ENCODE measurements around the gene SIL1.
"Not testable (repeated sequence)": the region's sequence is repeated elsewhere in the genome, so short reads cannot be mapped to it uniquely, and the experiment has no call there.

SIL1 gene

GRCh38 chr5:139104577-139105276, 93.4 kb downstream of the SIL1 start:
- DNase-seq = no peak

DNA sequence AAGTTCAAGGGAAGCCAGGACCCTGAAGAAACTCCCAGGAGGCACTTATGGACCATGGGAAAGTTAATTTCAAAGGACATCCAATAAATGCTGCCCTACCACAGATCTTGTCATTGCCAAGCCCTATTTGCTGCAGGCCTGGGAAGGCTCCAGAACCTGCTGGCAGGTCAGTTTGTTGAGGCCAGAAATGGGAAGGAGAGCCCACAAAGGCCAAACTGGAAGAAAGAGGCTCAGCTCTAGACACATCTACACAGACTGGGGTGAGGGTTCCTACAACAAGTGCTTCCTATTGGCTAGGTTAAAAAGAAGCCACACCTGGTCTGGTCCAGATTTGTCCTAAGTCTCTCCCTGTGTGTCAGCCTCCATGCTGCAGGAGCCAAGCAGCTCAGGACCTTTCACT, 94.4 kb downstream of the SIL1 start:
- DNase-seq = no peak

DNA sequence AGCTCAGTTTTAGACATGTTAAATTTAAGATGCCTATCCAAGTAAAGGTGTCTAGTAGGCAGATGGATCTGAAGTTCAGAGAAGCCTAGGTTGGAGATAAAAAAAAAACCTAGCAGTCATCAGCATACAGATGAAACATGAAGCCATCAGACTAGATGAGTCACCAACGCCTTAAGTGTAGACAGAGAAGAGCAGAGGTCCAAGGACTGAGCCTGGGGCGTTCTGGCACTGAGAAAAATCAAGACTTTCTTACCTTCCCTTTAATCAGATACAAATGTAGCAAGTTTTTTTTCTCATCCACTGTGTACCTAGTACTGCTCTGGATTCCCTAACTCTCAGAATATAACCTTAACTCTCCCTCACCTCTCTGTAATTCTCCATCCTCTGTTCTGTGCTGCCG, 97.3 kb downstream of the SIL1 start:
- no peak for DNase-seq

- DNase-seq = no peak
Measured at GRCh38 chr5:139094154-139095131, 103.7 kb downstream of the SIL1 start.

- DNase-seq = no peak
Measured at GRCh38 chr5:139092741-139093343, 105.3 kb downstream of the SIL1 start.

DNA sequence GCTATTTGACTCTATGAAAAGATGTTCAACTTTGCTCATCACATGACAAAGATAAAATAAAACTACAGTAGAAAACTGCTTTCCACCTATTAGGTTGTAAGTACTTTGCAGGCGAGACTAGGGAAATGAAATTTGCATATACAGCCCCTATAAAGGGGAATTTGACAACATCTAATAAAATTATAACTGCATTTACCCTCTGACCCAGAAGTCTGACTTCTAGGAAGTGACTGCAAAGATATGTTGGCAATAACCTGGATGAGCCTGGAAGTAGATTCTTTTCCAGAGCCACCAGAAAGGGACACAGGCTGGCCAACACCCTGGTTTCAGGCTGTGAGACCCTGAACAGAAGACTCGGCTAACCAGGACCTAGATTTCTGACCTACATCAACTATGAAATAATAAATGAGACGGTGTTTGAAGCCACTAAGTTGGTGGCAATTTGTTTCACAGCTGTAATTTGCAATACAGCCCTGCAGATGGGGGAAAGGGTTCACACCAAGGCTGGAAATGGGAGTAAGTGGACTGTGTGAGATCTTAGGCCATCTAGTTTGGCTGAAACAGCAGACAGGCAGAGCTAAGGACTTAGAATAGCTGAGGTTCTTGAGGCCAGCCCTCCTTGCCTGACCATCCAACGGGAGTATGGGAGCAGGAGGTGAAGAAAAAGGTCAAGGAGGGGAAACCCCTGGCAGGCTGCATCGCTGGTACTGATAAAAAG, 106.6 kb downstream of the SIL1 start:
- DNase-seq = no peak

DNA sequence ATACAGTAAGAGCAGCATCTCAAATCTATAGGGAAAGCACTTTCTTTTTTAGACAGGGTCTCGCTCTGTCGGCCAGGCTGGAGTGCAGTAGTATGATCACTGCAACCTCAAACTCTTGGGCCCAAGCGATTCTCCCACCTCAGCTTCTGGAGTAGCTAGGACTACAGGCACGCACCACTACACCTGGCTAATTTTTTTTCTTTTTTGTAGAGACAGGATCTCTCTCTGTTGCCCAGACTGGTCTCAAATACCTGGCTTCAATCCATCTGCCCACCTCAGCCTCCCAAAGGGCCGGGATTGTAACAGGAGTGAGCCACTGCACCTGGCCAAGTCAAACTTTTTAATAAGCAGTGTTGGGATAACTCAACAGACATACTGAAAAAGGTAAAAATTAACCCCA, 107.6 kb downstream of the SIL1 start:
- no peak for DNase-seq

GRCh38 chr5:139088024-139088423, 110.1 kb downstream of the SIL1 start:
- no peak for DNase-seq

- DNase-seq = no peak
Measured at GRCh38 chr5:139082813-139083498, 115.2 kb downstream of the SIL1 start.

GRCh38 chr5:139079991-139080610, 118.1 kb downstream of the SIL1 start:
- DNase-seq = no peak

- no peak for DNase-seq
Measured at GRCh38 chr5:139079225-139079990, 118.8 kb downstream of the SIL1 start.

DNA sequence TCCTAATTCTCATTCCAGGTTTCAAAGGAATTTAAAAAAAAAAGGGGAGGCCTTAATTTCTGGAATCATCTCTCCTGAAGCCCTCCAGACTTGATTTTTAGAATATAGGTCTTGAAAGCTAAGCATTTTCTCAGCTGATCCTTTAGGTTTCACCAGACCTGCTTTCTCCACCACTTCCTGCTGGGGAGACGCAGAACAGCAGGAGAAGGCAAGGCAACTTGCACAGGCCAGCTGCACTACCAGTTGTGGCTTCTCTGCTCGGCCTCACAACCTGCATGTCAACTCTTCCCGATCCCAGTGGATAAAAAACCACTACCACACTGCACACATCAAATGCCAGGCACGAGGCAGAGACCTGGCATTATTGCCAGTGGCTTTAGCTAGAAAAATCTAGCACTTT, 119.8 kb downstream of the SIL1 start:
- no peak for DNase-seq

DNA sequence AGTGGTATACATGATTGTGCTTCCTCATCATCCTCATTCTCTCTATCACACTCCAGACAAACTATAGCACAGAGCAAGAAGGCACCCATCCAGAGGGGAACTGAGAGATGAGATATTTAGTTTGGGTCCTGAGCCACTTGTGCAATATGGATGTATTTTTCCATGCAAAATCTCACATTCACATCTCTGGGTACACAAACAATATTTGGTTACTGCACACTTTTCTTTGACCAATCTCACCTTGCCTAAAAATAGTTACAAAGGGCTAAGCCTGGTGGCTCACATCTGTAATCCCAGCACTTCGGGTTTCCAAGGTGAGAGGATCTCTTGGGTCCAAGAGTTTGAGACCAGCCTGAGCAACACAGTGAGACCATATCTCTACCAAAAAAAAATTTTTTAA, 120.3 kb downstream of the SIL1 start:
- DNase-seq = no peak

DNA sequence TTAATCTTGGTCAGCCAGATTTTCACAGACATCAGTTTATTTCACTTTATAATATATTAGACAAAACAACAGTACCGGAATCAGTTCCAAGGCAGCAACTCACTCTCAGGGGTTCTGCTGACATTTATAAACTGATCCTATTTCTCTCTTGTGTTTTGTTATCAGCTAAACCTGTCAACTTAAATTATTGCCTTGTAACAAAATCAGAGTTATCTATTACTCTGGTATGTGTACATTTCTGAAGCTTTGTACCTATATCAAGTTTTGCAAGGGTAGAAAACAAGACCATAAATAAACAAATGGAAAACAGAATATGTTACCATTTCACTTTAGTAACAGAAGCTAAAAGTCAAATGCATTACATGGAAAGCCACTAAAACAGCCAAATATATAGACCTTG, 122.1 kb downstream of the SIL1 start:
- no peak for DNase-seq

DNA sequence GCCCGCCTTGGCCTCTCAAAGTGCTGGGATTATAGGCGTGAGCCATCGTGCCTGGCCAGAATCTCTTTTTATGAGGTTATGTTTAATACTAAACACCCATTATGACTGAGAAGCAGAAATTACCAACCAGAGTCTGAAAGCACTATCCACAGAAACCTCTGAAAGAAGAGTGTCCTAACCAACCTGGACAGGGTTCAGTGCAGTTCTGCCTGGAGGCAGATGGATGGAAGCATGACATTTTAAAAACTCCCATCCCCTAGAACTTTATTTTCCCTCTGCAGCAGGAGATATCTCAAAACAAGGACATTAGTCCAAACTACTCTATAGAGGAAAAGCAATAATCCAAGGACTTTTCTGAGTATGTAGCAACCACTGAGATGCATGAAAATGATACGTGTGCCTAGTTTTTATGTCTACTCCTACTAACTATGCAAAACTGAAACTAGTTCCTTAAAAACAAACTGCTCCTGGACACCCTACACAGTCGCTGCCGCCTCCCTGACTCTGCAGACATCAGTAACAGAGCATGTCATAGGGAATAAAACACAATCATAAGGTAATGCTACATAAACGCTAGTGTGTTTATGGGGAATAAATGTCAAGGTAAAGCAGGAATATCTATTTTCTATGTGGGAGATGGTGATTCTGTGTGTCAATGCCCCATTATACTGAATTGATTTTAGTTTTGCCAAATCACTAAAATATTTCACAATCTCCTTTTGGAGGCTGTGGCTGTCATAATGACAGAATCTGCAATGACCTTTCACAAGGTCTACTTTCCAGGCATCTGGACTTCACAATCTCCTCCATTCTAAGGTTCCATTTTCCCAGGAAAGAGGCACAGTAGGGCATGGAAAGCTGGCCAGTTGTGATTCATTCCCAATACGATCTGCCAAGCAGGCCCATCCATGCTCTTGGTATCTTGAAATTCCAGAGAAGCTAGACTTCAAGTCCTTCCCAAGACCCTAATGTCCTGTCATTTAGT, 122.8 kb downstream of the SIL1 start:
- DNase-seq = no peak

DNA sequence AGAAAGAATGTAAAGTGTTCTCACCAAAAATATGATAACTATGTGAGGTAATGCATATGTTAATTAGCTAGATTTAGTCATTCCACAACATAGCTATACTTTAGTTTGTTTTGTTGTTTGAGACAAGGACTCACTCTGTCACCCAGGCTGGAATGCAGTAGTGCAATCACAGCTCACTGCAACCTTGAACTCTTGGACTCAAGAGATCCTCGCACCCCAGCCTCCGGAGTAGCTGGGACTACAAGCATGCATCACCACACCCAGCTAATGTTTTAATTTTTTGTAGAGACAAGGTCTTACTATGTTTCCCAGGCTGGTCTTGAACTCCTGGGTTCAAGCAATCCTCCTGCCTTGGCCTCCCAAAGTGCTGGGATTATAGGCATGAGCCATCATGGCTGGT, 124.2 kb downstream of the SIL1 start:
- not testable (repeated sequence) for DNase-seq

GRCh38 chr5:139068494-139069151, 129.5 kb downstream of the SIL1 start:
- DNase-seq = no peak

- DNase-seq = no peak
Measured at GRCh38 chr5:139068060-139068459, 130.1 kb downstream of the SIL1 start.

GRCh38 chr5:139065306-139065705, 132.9 kb downstream of the SIL1 start:
- no peak for DNase-seq
